Neural cell (in vitro differentiated cells): ENCODE results near the gene SLC37A1. TPM values are rescaled to one million over a fixed set of nuclear protein-coding genes. Genes with fewer than 3 reads are reported as not detected.

Experiments used
- H2AFZ ChIP-seq: fragments of 200-600, 300-800 bp; sonication (generic), shearing (Covaris generic); 2 replicates; pipeline ENCODE4 v1.6.0; 2014; ENCODE audit warnings: low read depth, mild to moderate bottlenecking, antibody characterized with exemption, low read length, moderate library complexity
- H3F3A ChIP-seq: fragments of 200-600 bp; shearing (Covaris generic); 2 replicates; pipeline ENCODE4 v1.6.1; 2016; ENCODE audit warnings: mild to moderate bottlenecking, moderate library complexity, mixed read lengths, antibody characterized with exemption, low read length; ENCODE audit not compliant: insufficient read depth, poor library complexity, severe bottlenecking
- H3K27ac ChIP-seq: fragments of 200-600, 300-800 bp; sonication (generic), shearing (Covaris generic); 2 replicates; pipeline ENCODE4 v1.5.1; 2014; ENCODE audit warnings: mild to moderate bottlenecking, low read length, moderate library complexity
- H3K27me3 ChIP-seq: fragments of 300-800, 200-600 bp; sonication (generic), shearing (Covaris generic); 2 replicates; pipeline ENCODE4 v1.6.0; 2014; ENCODE audit warnings: mild to moderate bottlenecking, low read depth, low read length, moderate library complexity; ENCODE audit not compliant: insufficient read depth
- H3K36me3 ChIP-seq: fragments of 300-800, 200-600 bp; sonication (generic), shearing (Covaris generic); 2 replicates; pipeline ENCODE4 v1.5.1; 2014; ENCODE audit warnings: mild to moderate bottlenecking, antibody characterized with exemption, low read length, moderate library complexity; ENCODE audit not compliant: insufficient read depth
- H3K4me2 ChIP-seq: fragments of 300-800, 200-600 bp; sonication (generic), shearing (Covaris generic); 2 replicates; pipeline ENCODE4 v1.6.0; 2014; ENCODE audit warnings: mild to moderate bottlenecking, low read length
- H3K4me3 ChIP-seq: fragments of 300-800, 200-600 bp; sonication (generic), shearing (Covaris generic); 2 replicates; pipeline ENCODE4 v1.5.1; 2014; ENCODE audit warnings: mild to moderate bottlenecking, low read length, moderate library complexity
- H3K79me2 ChIP-seq: fragments of 200-600 bp; shearing (Covaris generic); replicated peaks from 2 replicates; pipeline ENCODE4 v1.6.0; 2014; ENCODE audit warnings: mild to moderate bottlenecking, low read length, moderate library complexity; ENCODE audit not compliant: insufficient read depth
- H3K9ac ChIP-seq: fragments of 300-800, 200-600 bp; sonication (generic), shearing (Covaris generic); 2 replicates; pipeline ENCODE4 v1.6.1; 2016; ENCODE audit warnings: mild to moderate bottlenecking, low read length, mixed read lengths
- H3K9me2 ChIP-seq: fragments of 200-600 bp; shearing (Covaris generic); 2 replicates; pipeline ENCODE4 v1.6.1; 2016; ENCODE audit warnings: mild to moderate bottlenecking, low read length, mixed read lengths; ENCODE audit not compliant: insufficient read depth
- H3K9me3 ChIP-seq: fragments of 200-600, 300-800 bp; sonication (generic), shearing (Covaris generic); 2 replicates; pipeline ENCODE4 v1.6.1; 2016; ENCODE audit warnings: mild to moderate bottlenecking, mixed run types, low read length, moderate library complexity, mixed read lengths
- H4K20me1 ChIP-seq: fragments of 200-600 bp; shearing (Covaris generic); 2 replicates; pipeline ENCODE4 v1.6.1; 2016; ENCODE audit warnings: mild to moderate bottlenecking, mixed run types; ENCODE audit not compliant: insufficient read depth
- EP300 ChIP-seq: fragments of 450-650 bp; conservative IDR thresholded peaks from 2 replicates; pipeline ENCODE4 v1.6.1; 2014; ENCODE audit warnings: antibody characterized with exemption, mild to moderate bottlenecking, moderate library complexity; ENCODE audit not compliant: poor library complexity, severe bottlenecking
- EZH2 ChIP-seq: fragments of 200-600, 300-800 bp; shearing (Covaris generic), sonication (generic); IDR thresholded peaks from 2 replicates; pipeline ENCODE4 v1.6.1; 2014; ENCODE audit warnings: antibody characterized with exemption, low read length, borderline replicate concordance, mild to moderate bottlenecking; ENCODE audit not compliant: insufficient read depth, poor library complexity, severe bottlenecking
- MXI1 ChIP-seq: fragments of 450-650 bp; conservative IDR thresholded peaks from 2 replicates; pipeline ENCODE4 v1.6.1; 2014; ENCODE audit warnings: antibody characterized with exemption, mild to moderate bottlenecking; ENCODE audit not compliant: poor library complexity, severe bottlenecking
- POLR2AphosphoS5 ChIP-seq: IDR thresholded peaks from 2 replicates; pipeline ENCODE4 v1.6.1; 2012
- RAD21 ChIP-seq: fragments of 450-650 bp; conservative IDR thresholded peaks from 2 replicates; pipeline ENCODE4 v1.6.1; 2014; ENCODE audit warnings: antibody characterized with exemption, mild to moderate bottlenecking, moderate library complexity
- SMC3 ChIP-seq: fragments of 450-650 bp; conservative IDR thresholded peaks from 2 replicates; pipeline ENCODE4 v1.6.1; 2014; ENCODE audit warnings: antibody characterized with exemption, mild to moderate bottlenecking, moderate library complexity; ENCODE audit not compliant: poor library complexity
- TAF1 ChIP-seq: IDR thresholded peaks from 2 replicates; pipeline ENCODE4 v1.6.1; 2012; ENCODE audit warnings: low read depth
- polyA plus RNA-seq: library from polyadenylated mRNA; depleted of rRNA; stranded (reverse); fragments of >200 nt; gene quantifications from 2 replicates; pipeline ENCODE4 v1.2.3, GENCODE V29; 2014
- TF ChIP-seq, protein P1 (sequence below): IDR thresholded peaks from 2 replicates; pipeline ENCODE4 v1.6.1; 2012; ENCODE audit warnings: borderline replicate concordance
- TF ChIP-seq, protein P2 (sequence below): fragments of 450-650 bp; IDR thresholded peaks from 2 replicates; pipeline ENCODE4 v1.5.1; 2014; ENCODE audit warnings: antibody characterized with exemption, mild to moderate bottlenecking, moderate library complexity; ENCODE audit not compliant: poor library complexity, severe bottlenecking

SLC37A1 gene
- polyA plus RNA-seq, 1 donor from 2014 or later = 60.7 TPM

DNA sequence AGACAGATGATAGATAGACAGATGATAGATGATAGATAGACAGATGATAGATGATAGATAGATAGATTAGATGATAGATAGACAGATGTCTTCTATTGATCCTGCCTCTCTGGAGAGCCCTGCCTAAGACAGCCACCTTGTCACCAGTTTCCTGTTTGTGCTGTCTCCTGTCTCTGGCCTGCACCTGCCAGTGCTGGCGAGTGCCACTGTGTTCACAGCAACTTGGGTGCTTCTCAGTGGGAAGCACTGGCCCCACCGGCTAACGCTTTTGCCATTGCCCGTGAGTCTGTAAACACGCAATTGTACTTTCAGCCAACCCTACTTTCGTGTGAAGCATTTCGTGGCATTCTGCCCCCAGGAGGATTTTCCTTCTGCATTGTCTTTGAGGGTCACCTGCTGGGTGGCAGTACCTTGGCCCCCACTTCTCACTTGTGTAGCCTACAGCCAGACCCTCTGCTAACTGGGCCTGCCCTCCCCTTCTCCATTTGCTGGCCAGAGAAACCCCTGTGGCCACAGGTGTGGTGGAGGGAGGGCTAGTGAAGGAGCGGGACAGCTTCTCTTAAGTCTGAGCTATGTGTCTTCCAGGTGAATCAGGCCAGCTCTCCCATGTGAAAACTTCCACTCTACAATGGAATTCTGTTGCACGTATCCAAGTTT is 116.4 kb downstream of the SLC37A1 start:
- Histone ChIP-seq H3F3A (no peaks in the 10 kb centered on the region), H3K79me2 (no peaks in the 10 kb centered on the region), H3K27me3 (no peaks in the 10 kb centered on the region), H4K20me1 (no peaks in the 10 kb centered on the region), H3K4me3 (no peak overlapping the region), H3K36me3 (no peaks in the 10 kb centered on the region), H3K4me2 (no peak overlapping the region), H2AFZ (no peak overlapping the region), H3K9me2 (no peaks in the 10 kb centered on the region), H3K27ac (no peak overlapping the region), H3K9ac (no peak overlapping the region), H3K9me3 (no peaks in the 10 kb centered on the region)
- TF ChIP-seq RAD21 (no peak), TAF1 (no peak), MXI1 (no peak), EZH2 (no peak), EP300 (no peak), POLR2AphosphoS5 (no peak), SMC3 (no peak)
- TF ChIP-seq, protein P1, sequence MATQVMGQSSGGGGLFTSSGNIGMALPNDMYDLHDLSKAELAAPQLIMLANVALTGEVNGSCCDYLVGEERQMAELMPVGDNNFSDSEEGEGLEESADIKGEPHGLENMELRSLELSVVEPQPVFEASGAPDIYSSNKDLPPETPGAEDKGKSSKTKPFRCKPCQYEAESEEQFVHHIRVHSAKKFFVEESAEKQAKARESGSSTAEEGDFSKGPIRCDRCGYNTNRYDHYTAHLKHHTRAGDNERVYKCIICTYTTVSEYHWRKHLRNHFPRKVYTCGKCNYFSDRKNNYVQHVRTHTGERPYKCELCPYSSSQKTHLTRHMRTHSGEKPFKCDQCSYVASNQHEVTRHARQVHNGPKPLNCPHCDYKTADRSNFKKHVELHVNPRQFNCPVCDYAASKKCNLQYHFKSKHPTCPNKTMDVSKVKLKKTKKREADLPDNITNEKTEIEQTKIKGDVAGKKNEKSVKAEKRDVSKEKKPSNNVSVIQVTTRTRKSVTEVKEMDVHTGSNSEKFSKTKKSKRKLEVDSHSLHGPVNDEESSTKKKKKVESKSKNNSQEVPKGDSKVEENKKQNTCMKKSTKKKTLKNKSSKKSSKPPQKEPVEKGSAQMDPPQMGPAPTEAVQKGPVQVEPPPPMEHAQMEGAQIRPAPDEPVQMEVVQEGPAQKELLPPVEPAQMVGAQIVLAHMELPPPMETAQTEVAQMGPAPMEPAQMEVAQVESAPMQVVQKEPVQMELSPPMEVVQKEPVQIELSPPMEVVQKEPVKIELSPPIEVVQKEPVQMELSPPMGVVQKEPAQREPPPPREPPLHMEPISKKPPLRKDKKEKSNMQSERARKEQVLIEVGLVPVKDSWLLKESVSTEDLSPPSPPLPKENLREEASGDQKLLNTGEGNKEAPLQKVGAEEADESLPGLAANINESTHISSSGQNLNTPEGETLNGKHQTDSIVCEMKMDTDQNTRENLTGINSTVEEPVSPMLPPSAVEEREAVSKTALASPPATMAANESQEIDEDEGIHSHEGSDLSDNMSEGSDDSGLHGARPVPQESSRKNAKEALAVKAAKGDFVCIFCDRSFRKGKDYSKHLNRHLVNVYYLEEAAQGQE = no peak
- TF ChIP-seq, protein P2, sequence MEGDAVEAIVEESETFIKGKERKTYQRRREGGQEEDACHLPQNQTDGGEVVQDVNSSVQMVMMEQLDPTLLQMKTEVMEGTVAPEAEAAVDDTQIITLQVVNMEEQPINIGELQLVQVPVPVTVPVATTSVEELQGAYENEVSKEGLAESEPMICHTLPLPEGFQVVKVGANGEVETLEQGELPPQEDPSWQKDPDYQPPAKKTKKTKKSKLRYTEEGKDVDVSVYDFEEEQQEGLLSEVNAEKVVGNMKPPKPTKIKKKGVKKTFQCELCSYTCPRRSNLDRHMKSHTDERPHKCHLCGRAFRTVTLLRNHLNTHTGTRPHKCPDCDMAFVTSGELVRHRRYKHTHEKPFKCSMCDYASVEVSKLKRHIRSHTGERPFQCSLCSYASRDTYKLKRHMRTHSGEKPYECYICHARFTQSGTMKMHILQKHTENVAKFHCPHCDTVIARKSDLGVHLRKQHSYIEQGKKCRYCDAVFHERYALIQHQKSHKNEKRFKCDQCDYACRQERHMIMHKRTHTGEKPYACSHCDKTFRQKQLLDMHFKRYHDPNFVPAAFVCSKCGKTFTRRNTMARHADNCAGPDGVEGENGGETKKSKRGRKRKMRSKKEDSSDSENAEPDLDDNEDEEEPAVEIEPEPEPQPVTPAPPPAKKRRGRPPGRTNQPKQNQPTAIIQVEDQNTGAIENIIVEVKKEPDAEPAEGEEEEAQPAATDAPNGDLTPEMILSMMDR = no peak

DNA sequence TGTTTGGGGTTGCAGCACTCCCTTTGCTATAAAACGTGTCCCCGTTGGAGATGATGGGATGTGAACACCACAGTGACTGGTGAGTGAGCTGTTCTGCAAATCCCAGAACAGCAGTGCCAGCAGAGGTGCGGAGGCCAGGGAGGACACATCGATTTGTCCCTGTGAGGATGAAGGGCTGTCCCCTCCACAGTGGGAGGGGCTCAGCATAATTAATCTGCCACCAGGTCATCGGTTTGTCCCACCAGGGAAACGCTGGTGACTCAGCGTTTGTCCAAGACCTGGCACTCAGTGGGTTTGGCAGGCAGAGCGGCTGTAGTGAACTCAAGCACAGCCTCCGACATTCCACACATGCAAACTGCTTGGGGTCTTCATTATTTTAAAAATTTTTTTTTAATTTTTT is 117.0 kb downstream of the SLC37A1 start:
- no peaks in the 10 kb centered on the region for H4K20me1 ChIP-seq
- no peaks in the 10 kb centered on the region for H3K36me3 ChIP-seq
- H3K4me2 ChIP-seq = no peak overlapping the region
- no peak overlapping the region for H3K9ac ChIP-seq
- H3K9me2 ChIP-seq = no peaks in the 10 kb centered on the region
- TF ChIP-seq, protein P2 = no peak
- TF ChIP-seq, protein P1 = no peak
- TF ChIP-seq TAF1 (no peak), EP300 (no peak), MXI1 (no peak), SMC3 (no peak), EZH2 (no peak), POLR2AphosphoS5 (no peak), RAD21 (no peak)
- no peaks in the 10 kb centered on the region for H3K9me3 ChIP-seq
- no peak overlapping the region for H2AFZ ChIP-seq
- H3K27ac ChIP-seq = no peak overlapping the region
- H3K27me3 ChIP-seq = no peaks in the 10 kb centered on the region
- H3K79me2 ChIP-seq = no peaks in the 10 kb centered on the region
- H3F3A ChIP-seq = no peaks in the 10 kb centered on the region
- H3K4me3 ChIP-seq = no peak overlapping the region
